K562 (cell line): ENCODE measurements around the gene SAMD8. TPM values are rescaled to one million over a fixed set of nuclear protein-coding genes. Genes with fewer than 3 reads are reported as not detected.

ENCODE experiments used
- ATF3 ChIP-seq, 2 experiments: fragments of 450-650 bp in 1 of 2; sonication (generic) in 1 of 2; formaldehyde crosslinking in 1 of 2; IDR thresholded peaks in 1 of 2; conservative IDR thresholded peaks in 1 of 2; 2 replicates each; pipeline versions ENCODE4 v1.6.1 to v1.8.1; 2016 to 2023; ENCODE audit warnings: mild to moderate bottlenecking in 2 of 2, moderate library complexity in 2 of 2, inconsistent platforms in 1 of 2, missing genetic modification reagents in 1 of 2
- DPF2 ChIP-seq: fragments of 450-650 bp; IDR thresholded peaks from 2 replicates; pipeline ENCODE4 v1.6.1; 2016
- JUNB ChIP-seq: fragments of 450-650 bp; formaldehyde crosslinking; conservative IDR thresholded peaks from 2 replicates; pipeline ENCODE4 v1.4.0; 2020; ENCODE audit warnings: mild to moderate bottlenecking
- KLF10 ChIP-seq: fragments of 250-450 bp; sonication (Bioruptor Pico); IDR thresholded peaks from 2 replicates; pipeline ENCODE4 v1.6.1; 2021; ENCODE audit warnings: matching md5 sums
- KLF13 ChIP-seq: fragments of 450-650 bp; IDR thresholded peaks from 2 replicates; pipeline ENCODE4 v1.6.1; 2016; ENCODE audit warnings: missing genetic modification characterization, low read depth, mild to moderate bottlenecking, missing compliant biosample characterization, moderate library complexity, borderline replicate concordance
- LEF1 ChIP-seq: fragments of 450-650 bp; IDR thresholded peaks from 2 replicates; pipeline ENCODE4 v1.6.1; 2016; ENCODE audit warnings: mild to moderate bottlenecking
- MAFG ChIP-seq: fragments of 450-650 bp; conservative IDR thresholded peaks from 2 replicates; pipeline ENCODE4 v1.6.1; 2016; ENCODE audit warnings: missing genetic modification characterization, missing compliant biosample characterization
- MCM2 ChIP-seq: fragments of 450-650 bp; IDR thresholded peaks from 2 replicates; pipeline ENCODE4 v1.6.1; 2017; ENCODE audit warnings: low read depth, mild to moderate bottlenecking
- PURB ChIP-seq: sonication (generic); formaldehyde crosslinking; IDR thresholded peaks from 2 replicates; pipeline ENCODE4 v1.9.0; 2021; ENCODE audit warnings: low read depth, mild to moderate bottlenecking, missing genetic modification reagents
- STAT5B ChIP-seq: fragments of 250-450 bp; sonication (Bioruptor Pico); IDR thresholded peaks from 2 replicates; pipeline ENCODE4 v1.8.0; 2021; ENCODE audit warnings: mild to moderate bottlenecking, inconsistent platforms
- TAF15 ChIP-seq: fragments of 200-400 bp; formaldehyde crosslinking; IDR thresholded peaks from 2 replicates; pipeline ENCODE4 v1.6.1; 2017; ENCODE audit warnings: mild to moderate bottlenecking, low read depth, low read length, moderate library complexity
- TAF9B ChIP-seq: fragments of 450-650 bp; IDR thresholded peaks from 2 replicates; pipeline ENCODE4 v1.6.1; 2018; ENCODE audit warnings: mild to moderate bottlenecking; ENCODE audit not compliant: partially characterized antibody
- TCF7L2 ChIP-seq: fragments of 150-350 bp; IDR thresholded peaks from 2 replicates; pipeline ENCODE4 v1.6.1; 2016; ENCODE audit warnings: low read depth, mild to moderate bottlenecking, low read length, moderate library complexity
- TFAP4 ChIP-seq: sonication (generic); formaldehyde crosslinking; IDR thresholded peaks from 2 replicates; pipeline ENCODE4 v1.8.0; 2022; ENCODE audit warnings: missing genetic modification reagents, mild to moderate bottlenecking, moderate library complexity, borderline replicate concordance
- ZBTB2 ChIP-seq: fragments of 450-650 bp; IDR thresholded peaks from 2 replicates; pipeline ENCODE4 v1.6.1; 2016; ENCODE audit warnings: antibody characterized with exemption
- ZEB2 ChIP-seq: fragments of 450-650 bp; IDR thresholded peaks from 2 replicates; pipeline ENCODE4 v1.6.1; 2016
- ZNF830 ChIP-seq: fragments of 250-450 bp; sonication (Bioruptor Pico); IDR thresholded peaks from 2 replicates; pipeline ENCODE4 v1.5.0; 2021; ENCODE audit warnings: mild to moderate bottlenecking
- polyA plus RNA-seq, 8 experiments: library from polyadenylated mRNA; depleted of rRNA in 4 of 8; stranded (reverse) in 5 of 8; unstranded in 3 of 8; fragments of >200 nt; fragmentation: Nextera tagmentation in 2 of 8; fragmentation: Illumina TruSeq in 1 of 8; extraction: Ambion mirVana in 2 of 8; extraction: Trizol in 1 of 8; gene quantifications; 2 replicates each; pipeline versions ENCODE4 v1.2.1 to v1.2.3, GENCODE V29; 2011 to 2014; ENCODE audit warnings: inconsistent platforms in 1 of 8, missing spikeins in 1 of 8
- total RNA-seq, 7 experiments: library from RNA; depleted of rRNA in 6 of 7; stranded (reverse); fragments of >200 nt in 6 of 7; fragmentation: Illumina TruSeq in 2 of 7; extraction: Trizol in 2 of 7; gene quantifications; 2 replicates each; pipeline versions ENCODE4 v1.2.1 to v1.2.3, GENCODE V29; 2011 to 2021; ENCODE audit warnings: low replicate concordance in 1 of 7
- TF ChIP-seq, protein P1 (sequence below): sonication (generic); formaldehyde crosslinking; IDR thresholded peaks from 2 replicates; pipeline ENCODE4 v1.8.1; 2023; ENCODE audit warnings: mild to moderate bottlenecking, missing genetic modification reagents
- TF ChIP-seq, protein P2 (sequence below): sonication (generic); formaldehyde crosslinking; IDR thresholded peaks from 2 replicates; pipeline ENCODE4 v1.8.1; 2023; ENCODE audit warnings: missing genetic modification reagents, mild to moderate bottlenecking, borderline replicate concordance

The SAMD8 gene
- total and polyA plus RNA-seq, 9 of the 15 experiments (the other 6 are each of a cell fraction or from before 2014, with no cell fraction given) = 2.7 to 16.1 (median 6.2) TPM

- no peak for TF ChIP-seq MCM2
- no peak for TF ChIP-seq ZBTB2
- TF ChIP-seq, protein P1, sequence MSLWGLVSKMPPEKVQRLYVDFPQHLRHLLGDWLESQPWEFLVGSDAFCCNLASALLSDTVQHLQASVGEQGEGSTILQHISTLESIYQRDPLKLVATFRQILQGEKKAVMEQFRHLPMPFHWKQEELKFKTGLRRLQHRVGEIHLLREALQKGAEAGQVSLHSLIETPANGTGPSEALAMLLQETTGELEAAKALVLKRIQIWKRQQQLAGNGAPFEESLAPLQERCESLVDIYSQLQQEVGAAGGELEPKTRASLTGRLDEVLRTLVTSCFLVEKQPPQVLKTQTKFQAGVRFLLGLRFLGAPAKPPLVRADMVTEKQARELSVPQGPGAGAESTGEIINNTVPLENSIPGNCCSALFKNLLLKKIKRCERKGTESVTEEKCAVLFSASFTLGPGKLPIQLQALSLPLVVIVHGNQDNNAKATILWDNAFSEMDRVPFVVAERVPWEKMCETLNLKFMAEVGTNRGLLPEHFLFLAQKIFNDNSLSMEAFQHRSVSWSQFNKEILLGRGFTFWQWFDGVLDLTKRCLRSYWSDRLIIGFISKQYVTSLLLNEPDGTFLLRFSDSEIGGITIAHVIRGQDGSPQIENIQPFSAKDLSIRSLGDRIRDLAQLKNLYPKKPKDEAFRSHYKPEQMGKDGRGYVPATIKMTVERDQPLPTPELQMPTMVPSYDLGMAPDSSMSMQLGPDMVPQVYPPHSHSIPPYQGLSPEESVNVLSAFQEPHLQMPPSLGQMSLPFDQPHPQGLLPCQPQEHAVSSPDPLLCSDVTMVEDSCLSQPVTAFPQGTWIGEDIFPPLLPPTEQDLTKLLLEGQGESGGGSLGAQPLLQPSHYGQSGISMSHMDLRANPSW (CRISPR knock-in tag) = no peak
- TF ChIP-seq ZEB2 = no peak
- no peak for TF ChIP-seq ZNF830
- no peak for TF ChIP-seq KLF13
- no peak for TF ChIP-seq MAFG (tag)
- no peak for TF ChIP-seq TAF15
- TF ChIP-seq ATF3 (IDR thresholded peaks at IDR 0.05) = peak; percentile 60
- no peak for TF ChIP-seq ATF3 (CRISPR knock-in tag; conservative IDR thresholded peaks at IDR 0.05)
- no peak for TF ChIP-seq TCF7L2
- TF ChIP-seq STAT5B (CRISPR knock-in tag) = no peak
- TF ChIP-seq, protein P2, sequence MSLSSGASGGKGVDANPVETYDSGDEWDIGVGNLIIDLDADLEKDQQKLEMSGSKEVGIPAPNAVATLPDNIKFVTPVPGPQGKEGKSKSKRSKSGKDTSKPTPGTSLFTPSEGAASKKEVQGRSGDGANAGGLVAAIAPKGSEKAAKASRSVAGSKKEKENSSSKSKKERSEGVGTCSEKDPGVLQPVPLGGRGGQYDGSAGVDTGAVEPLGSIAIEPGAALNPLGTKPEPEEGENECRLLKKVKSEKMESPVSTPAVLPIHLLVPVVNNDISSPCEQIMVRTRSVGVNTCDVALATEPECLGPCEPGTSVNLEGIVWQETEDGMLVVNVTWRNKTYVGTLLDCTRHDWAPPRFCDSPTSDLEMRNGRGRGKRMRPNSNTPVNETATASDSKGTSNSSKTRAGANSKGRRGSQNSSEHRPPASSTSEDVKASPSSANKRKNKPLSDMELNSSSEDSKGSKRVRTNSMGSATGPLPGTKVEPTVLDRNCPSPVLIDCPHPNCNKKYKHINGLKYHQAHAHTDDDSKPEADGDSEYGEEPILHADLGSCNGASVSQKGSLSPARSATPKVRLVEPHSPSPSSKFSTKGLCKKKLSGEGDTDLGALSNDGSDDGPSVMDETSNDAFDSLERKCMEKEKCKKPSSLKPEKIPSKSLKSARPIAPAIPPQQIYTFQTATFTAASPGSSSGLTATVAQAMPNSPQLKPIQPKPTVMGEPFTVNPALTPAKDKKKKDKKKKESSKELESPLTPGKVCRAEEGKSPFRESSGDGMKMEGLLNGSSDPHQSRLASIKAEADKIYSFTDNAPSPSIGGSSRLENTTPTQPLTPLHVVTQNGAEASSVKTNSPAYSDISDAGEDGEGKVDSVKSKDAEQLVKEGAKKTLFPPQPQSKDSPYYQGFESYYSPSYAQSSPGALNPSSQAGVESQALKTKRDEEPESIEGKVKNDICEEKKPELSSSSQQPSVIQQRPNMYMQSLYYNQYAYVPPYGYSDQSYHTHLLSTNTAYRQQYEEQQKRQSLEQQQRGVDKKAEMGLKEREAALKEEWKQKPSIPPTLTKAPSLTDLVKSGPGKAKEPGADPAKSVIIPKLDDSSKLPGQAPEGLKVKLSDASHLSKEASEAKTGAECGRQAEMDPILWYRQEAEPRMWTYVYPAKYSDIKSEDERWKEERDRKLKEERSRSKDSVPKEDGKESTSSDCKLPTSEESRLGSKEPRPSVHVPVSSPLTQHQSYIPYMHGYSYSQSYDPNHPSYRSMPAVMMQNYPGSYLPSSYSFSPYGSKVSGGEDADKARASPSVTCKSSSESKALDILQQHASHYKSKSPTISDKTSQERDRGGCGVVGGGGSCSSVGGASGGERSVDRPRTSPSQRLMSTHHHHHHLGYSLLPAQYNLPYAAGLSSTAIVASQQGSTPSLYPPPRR (CRISPR knock-in tag) = no peak
- TF ChIP-seq PURB (CRISPR knock-in tag) = no peak
- TF ChIP-seq DPF2 = peak; percentile 53; the same call in 1 of the 2 replicates
- no peak for TF ChIP-seq TAF9B
- TF ChIP-seq KLF10 (CRISPR knock-in tag) = no peak
- peak; percentile 55; the same call in 1 of the 2 replicates for TF ChIP-seq TFAP4 (CRISPR knock-in tag)
- no peak for TF ChIP-seq LEF1
- TF ChIP-seq JUNB (CRISPR knock-in tag) = no peak
Measured at GRCh38 chr10:75208181-75208580, 96.7 kb downstream of the SAMD8 start (continued).
